CD4-positive, alpha-beta T cell treated with Interleukin-12 subunit alpha and Interleukin-12 subunit beta, for 1 hour (primary cell): ENCODE results near the gene ARID3C.
"Not testable (repeated sequence)": the region's sequence is repeated elsewhere in the genome, so short reads cannot be mapped to it uniquely, and the experiment has no call there.

Source experiments
- DNase-seq: peaks from one replicate; pipeline ENCODE4 v3.0.0-alpha.2; 2020

The ARID3C gene

DNA sequence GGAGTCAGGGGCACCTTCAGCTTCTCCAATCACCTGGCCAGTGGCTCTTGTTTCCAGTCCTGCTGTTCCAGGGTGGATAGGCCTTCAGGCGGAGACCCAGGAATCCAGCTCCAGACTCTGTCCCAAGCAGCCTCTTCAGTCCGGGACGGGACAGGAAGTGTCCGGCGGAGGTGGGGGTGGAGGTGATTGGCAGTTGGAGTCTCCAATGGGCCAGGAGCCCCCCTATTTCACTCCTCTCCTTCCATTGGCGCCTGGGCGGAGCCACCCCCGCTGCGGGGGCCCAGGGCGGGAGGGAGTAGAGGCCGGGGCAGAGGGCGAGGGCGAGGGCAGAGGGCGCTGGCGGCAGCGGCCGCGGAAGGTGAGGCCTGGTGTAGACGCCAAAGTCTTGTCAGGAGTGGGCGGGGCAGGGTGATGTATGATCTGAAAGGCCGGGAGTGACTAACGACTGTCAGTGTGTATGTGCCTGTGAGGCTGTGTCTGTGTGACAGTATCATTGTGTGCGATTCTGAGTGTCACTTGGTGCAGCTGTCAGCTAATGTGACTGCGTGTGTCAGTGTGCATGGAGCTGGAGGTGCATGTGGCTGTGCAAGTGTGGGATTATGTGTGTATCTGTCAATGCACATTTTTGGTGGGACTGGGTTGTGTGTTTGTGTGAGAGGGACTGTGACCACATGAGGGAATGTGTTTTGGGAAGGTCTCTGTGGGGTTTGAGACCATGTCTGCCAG, 23.2 kb upstream of the ARID3C start, which contains the start of gene IL11RA:
Gene IL11RA (plus strand): TSS at position 310 of the 726 bp plus-strand sequence. CDS start 3,033 bp downstream, outside the sequence.
- DNase-seq, result peak; percentile 41

DNA sequence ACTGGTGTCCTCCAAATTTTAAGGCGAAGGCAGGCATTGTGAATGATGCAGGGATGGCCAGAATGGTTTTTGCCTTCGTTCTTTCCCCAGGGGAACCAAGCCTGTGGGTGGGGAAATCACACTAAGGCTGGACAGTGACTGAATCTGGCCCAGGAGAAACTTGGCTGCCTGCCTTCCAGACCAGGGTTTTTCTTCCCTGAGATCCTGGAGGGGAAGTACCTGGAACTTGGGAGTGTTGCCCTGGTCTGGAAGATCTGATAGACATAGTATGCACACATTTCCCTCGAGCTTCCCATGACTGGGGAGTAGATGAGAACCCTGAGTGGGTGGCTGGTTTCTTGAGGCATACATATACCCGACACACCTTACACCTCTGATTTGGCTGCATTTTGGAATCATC, 22.5 kb upstream of the ARID3C start:
- no peak for DNase-seq

DNA sequence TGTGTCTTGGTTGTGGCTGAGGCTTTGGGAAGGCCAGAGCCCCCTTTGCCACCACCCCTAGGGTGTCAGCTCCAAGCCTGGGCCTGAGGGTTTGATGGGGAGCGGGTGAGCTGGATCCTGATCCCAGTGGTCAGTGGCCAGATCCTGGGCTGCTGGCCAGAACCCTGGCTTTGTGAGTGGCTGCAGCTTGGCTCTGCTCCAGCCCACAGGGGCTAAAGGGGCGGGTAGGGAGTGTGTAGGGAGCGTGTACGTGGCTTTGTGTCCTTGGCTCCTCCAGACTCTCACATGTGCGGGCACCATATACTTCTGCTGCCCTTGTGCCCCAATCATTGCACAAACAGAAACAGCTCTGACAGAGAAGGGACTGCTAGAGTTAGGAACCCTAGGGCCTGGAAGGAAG, 21.9 kb upstream of the ARID3C start:
- DNase-seq, result no peak

GRCh38 chr9:34648673-34649072, 19.8 kb upstream of the ARID3C start:
- no peak for DNase-seq

DNA sequence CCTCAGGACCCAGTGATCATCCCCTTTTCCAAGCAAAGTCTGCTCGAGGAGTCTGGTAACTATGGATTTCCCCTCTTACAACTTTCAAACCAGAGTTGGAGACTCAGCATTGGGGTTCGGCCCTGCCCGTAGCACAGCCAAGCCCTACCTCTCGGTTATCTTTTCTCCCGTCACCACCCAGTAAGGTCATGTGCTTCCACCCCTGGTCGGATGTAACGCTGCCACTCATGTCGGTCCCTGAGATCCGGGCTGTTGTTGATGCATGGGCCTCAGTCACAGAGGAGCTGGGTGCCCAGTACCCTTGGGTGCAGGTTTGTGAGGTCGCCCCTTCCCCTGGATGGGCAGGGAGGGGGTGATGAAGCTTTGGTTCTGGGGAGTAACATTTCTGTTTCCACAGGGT, 18.8 kb upstream of the ARID3C start:
- no peak for DNase-seq

DNA sequence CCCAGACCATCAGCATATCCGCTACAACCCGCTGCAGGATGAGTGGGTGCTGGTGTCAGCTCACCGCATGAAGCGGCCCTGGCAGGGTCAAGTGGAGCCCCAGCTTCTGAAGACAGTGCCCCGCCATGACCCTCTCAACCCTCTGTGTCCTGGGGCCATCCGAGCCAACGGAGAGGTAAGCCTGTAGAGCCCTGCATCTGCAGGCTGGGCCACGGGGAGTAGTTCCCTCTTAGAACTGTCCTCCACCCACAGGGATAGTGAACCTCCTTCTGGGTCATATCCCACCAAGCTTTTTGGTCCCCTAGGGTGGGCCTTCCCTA, 18.2 kb upstream of the ARID3C start:
- DNase-seq, result no peak

DNA sequence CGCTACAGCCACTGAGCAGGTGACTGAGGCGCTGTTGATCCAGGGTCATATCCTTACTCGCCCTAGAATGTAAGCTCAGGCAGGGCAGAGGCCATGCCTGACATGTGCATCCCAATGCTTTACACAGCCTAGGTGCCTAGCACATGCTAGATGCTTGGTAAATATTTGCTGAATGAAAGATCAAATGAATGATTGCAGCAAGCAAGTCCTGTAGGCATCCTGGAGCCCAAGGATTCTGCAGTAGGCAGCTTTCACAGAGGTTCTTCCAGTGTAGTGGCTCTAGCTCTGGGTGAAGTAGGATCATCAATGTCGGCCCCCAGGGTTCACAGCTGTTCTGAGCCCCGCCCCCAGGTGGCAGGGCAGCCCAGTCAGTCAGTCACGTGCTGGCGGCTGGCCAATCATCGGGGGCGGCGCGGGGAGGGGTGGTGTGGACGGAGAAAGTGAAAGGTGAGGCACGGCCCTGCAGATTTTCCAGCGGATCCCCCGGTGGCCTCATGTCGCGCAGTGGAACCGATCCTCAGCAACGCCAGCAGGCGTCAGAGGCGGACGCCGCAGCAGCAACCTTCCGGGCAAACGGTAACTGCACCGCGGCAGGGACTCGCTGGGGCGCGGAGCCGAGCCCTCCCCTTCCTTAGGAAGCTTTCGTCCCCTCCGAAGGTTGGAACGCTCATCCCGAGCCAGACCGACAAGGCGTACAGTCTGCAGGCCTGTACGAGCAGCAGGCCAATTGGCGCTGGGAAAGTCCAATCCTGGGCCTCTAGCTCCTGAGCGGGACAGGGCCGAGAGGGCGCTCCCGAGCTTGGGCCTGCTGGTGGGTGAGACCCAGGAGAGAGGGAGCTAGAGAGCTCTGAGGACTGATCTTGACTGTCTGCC, 17.6 kb upstream of the ARID3C start, which contains the start of gene GALT:
Gene GALT (plus strand): TSS at position 465 of the 873 bp plus-strand sequence. CDS start 30 bp downstream, at position 495.
- DNase-seq, result peak; percentile 96

DNA sequence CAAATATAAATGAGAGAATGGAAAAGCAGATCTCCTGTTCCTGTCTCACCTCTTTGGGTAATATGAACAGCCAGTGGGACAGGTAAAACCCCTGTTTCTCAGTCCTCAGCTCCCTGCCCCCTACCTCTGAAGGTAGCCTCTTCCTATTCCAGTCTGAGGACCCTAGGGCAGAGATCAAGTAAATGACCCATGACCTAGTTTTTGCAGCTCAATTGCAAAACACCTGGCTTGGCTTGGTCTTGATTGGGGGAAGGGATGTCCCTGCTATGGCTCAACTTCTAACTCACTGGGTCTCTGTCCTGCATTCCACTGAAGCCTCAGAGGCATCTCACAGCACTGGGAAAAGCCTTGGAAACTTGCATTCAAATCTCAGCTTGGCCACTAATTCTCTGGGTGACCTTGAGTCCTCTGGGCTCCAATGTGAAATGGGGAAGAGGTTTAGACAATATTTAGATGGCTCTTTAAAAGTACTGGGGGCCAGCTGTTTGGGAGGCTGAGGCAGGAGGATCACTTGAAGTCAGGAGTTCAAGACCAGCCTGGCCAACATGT, 16.0 kb upstream of the ARID3C start:
- no peak for DNase-seq

DNA sequence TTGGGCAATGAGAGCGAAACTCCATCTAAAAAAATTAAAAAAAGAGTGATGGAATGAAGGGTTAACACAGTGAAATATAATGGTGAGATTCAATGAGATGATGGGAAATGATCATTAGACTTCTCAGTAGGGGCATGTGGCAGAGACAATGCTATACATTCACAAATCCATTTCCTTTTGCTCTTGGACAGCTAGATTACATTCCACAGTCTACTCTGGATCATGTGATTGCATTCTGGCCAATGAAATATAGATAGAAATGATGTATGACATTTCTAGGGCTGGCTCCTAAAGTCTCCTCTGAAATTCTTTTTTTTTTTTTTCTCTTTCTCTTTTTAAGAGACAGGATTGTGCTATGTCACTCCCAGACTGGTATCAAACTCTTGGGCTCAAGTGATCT, 13.8 kb upstream of the ARID3C start:
- DNase-seq, result no peak

GRCh38 chr9:34639322-34639721, 10.5 kb upstream of the ARID3C start:
- DNase-seq, result not testable (repeated sequence)

DNA sequence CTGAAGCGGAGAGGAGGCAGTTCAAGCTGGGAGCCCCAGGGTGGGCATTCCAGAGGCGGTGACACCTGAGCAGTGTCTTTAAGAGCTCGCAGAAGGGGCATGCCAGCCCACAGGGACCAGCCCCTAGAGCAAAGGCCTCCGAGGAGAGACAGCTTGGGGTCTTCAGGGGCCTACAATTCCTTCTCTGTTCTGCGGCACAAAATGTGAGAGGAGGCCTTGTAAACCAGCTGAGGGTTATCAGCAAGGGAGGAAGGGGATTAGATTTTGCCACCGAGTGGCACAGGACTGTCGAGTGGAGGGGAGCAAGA, 9.2 kb upstream of the ARID3C start:
- DNase-seq, result no peak

DNA sequence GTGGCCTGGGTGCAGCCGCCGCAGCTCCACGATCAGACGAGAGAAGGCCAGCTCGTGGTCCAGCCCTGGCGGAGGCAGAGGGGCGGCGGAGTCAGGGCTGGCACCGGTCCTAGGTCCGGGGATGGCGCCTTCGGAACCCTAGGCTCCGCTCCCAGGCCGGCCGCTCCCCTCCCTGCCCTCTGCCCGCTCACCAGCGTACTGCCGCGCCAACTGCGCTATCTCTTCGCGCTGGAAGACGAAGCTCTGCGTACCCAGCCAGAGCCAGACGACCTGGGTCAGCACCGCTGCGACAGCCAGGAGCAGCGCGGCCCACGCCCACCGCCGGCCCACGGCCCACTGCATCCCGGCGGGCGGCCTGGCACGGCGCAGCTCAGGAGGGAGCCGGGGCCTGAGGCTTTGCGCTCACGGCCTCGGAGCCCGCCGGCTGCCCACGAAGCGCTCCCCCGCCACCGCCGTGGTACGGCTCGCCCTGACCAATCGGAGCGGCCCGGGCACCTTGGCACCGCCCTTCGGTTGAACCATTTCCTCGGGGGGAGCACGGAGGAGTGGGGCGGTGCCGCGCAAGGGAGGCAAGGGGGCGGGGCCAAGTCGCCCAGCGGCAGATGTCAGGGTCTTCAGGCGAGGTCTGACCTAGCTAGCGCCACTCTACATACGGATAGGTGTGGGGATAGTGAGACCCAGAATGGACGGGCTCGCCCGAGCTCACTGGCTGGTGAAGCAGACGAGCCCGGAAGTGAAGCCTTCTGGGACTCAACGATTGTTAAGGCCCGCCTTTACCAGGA, 8.7 kb upstream of the ARID3C start, which contains the start of gene SIGMAR1:
Gene SIGMAR1 (minus strand): TSS at position 432 of the 782 bp plus-strand sequence. CDS start 90 bp downstream, at position 342.
- DNase-seq, result peak; percentile 96

DNA sequence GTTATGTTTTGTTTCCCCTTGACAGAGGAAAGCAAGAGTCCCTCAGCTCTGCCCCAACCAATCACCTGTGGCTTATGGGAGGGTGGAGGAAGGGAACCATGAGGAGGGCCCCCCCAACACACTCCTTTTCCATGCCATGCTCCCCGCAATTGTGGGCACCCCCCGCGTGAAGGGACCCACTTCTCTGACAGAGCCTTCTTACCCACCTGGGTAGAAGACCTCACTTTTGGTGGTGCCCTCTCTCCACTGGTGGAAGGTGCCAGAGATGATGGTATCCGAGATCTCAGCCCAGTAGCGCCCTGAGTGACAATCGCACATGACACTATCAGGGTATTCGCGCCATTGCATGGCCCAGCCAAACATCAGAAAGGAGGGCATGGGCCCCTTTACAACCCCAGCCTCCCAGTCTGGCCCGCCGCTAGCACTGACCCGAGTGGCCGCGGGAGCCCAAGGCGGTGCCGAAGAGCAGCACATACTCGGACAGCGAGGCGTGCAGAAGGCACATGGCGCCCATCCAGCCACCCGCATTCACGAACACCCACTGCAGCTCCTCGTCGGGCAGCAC, 8.0 kb upstream of the ARID3C start:
- DNase-seq, result no peak

- no peak for DNase-seq
These were observed 6.7 kb upstream of the ARID3C start for GRCh38 chr9:34635556-34635955.

DNA sequence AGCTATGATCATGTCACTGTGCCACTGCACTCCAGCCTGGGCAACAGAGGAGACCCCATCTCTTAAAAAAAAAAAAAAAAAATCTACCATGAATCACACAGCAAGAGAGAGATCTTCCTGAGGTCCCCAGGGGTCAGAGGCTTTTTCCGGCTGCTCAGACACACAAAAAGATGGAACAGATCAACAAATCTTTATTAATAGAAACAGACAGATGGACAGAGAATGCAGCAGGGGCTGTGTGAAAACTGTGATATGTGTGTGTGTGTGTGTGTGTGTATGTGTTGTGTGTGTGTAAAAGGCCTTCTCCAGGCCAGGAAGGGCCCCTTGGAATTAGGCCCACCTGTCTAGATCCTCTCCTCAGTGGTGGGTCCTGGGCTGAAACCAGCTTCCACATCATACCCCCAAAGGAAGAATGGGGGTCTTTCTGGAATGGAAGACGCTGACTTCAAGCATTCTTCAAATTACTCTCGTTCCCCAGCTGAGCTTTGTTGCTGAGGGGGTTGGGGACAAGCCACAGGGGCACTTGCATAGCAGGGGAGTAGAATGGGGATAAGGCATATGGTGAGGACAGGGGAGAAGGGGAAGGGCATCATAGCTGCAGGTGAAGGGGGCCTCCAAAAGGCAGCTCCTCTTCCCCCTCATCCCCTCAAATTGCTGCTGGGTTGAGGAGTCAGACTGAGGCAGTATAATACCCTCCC, 5.8 kb upstream of the ARID3C start:
- DNase-seq, result no peak

- peak; percentile 83 for DNase-seq
These were observed 5.1 kb upstream of the ARID3C start for GRCh38 chr9:34633851-34634550.

DNA sequence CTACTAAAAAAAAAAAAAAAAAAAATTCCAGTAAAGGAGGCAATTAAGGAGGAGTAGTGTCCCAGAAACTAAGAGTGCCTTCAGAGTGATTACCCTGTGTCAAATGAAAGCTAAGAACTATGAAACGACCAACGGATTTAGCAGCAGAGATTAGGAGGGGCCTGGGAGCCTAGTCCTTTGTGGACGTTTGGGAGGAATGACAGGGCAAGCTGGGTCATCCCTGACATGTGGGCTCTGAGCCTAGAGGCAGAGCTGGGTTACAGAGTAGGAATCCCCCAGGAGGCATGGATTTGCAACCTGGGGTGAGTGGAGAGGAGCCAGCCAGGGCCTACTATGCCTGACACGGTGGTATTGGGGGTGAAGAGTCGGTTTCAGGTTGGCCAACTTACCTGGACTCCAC, 4.3 kb upstream of the ARID3C start:
- DNase-seq, result no peak

DNA sequence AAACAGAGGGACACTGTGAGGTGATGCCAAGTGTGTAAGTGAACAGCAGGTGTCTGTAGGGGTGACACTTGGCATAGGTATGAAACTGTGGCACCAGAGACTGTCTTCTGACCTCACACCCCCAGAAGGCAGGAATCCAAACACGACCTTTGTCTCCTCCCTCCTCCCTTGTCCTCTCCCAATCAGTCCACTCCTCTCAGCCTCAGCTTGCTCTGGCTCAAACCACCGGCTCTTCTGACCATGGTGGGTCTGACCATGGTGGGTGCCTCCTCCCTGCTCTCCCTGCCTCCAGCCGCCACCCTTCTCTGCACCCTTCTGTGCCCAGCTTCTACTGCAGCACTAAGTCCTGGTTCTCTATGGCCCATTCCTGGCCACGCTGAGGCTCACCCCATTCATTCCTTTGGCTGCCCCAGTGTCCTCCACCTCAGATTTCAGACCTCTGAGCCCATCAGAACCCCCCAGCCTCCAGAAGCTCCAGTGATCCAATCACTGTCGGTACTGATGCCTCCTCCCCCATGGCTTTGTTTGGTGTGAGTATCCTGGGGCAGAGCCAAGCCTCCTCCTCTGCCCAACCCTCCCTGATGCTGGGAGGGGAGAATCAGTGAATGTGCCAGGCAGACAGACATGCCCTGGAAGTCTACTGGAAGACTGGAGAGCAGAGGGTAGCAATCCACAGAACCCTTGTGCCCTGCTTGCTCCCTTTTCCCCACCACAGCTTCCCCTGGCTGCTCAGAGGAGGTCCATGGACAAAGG, 1.7 kb upstream of the ARID3C start:
- no peak for DNase-seq

GRCh38 chr9:34629491-34629808, 584 bp upstream of the ARID3C start:
- no peak for DNase-seq

DNA sequence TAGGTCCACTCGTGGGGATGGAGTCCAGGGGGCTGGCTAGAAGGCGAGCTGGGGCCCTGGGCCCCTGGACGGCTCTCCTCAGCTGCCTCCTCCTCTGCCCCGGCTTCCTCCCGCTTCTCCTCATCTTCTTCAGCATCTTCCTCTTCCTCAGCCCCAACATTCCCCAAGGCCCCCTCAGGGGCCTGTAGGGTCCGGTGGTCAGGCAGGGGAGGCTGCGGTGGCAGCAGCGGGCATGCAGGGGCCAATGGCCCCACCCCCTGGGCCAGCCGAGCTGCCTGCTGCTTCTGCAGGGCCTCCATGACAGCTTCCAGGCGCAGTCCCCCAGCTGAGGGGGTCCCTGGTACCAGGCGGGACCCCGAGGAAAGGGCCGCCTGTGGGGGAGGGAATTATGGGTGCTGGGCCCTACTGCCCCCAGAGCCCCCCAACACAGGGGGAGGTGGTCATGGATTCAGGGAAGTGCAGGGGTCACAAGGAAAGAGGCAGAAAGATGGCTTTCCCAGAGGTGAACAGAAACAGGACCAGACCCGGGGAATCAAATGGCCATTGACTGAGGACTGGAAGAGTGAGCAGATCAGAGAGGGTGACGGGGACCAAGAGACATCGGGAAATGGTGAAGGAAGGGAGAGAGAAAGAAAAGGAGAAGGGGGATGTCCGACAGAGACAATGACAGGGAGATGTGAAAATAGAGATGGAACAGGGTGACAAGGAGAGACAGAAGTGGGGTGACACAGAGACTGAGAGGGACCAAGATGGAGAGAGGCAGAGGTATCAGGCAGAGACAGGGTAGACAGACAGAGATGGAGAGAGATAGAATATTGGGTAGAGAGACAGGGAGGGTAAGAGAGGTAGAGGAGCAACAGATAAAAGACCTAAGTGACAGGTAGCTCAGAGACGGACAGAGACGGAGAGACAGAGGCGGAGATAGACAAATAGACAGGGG, 880 bp downstream of the ARID3C start:
- no peak for DNase-seq
